ENCODE data around the gene MYO1C.

MYO1C gene

GRCh38 chr17:1492249-1493206, at the start of gene MYO1C:
Gene MYO1C (minus strand): TSS chr17:1492686. CDS start chr17:1492487, 199 bp downstream.
- POLR2A ChIA-PET = interaction anchor here (2.2 kb wide), 1 partner anchor 23 kb away, joined by 15 read pairs; the partner anchor contains the start of gene INPP5K
- no peak for DNase-seq (ENCODE audit: extremely low spot score)
- CTCF ChIA-PET = no interaction called here
- TF ChIP-seq, protein P1, sequence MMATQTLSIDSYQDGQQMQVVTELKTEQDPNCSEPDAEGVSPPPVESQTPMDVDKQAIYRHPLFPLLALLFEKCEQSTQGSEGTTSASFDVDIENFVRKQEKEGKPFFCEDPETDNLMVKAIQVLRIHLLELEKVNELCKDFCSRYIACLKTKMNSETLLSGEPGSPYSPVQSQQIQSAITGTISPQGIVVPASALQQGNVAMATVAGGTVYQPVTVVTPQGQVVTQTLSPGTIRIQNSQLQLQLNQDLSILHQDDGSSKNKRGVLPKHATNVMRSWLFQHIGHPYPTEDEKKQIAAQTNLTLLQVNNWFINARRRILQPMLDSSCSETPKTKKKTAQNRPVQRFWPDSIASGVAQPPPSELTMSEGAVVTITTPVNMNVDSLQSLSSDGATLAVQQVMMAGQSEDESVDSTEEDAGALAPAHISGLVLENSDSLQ (IDR thresholded peaks at IDR 0.05) = no peak
- TF ChIP-seq FOXK2 (IDR thresholded peaks at IDR 0.05) = no peak
- TF ChIP-seq NFRKB (IDR thresholded peaks at IDR 0.05) = no peak
- TF ChIP-seq SUZ12 (IDR thresholded peaks at IDR 0.05) = no peak
- TF ChIP-seq L3MBTL2 (conservative IDR thresholded peaks at IDR 0.05) = no peak
- no peak for TF ChIP-seq ELF4 (IDR thresholded peaks at IDR 0.05)
- no peak for TF ChIP-seq ARNT (IDR thresholded peaks at IDR 0.05)
- no peak for TF ChIP-seq TARDBP (IDR thresholded peaks at IDR 0.05)

GRCh38 chr17:1541367-1541904, 49.0 kb upstream of the MYO1C start:
- CTCF ChIA-PET = no interaction called here
- no peak for TF ChIP-seq ZNF384 (IDR thresholded peaks at IDR 0.05)
- TF ChIP-seq CTBP1 (IDR thresholded peaks at IDR 0.05; ENCODE audit: borderline replicate concordance) = no peak
- no peak for TF ChIP-seq BHLHE40 (IDR thresholded peaks at IDR 0.05; ENCODE audit: borderline replicate concordance)
- TF ChIP-seq NFRKB (IDR thresholded peaks at IDR 0.05) = no peak
- TF ChIP-seq SP1 (IDR thresholded peaks at IDR 0.05) = no peak
- TF ChIP-seq TARDBP (IDR thresholded peaks at IDR 0.05) = no peak
- TF ChIP-seq FOXM1 (IDR thresholded peaks at IDR 0.05; ENCODE audit: borderline replicate concordance) = no peak
- TF ChIP-seq SUZ12 (IDR thresholded peaks at IDR 0.05) = no peak
- no peak for TF ChIP-seq LEF1 (IDR thresholded peaks at IDR 0.05; ENCODE audit: borderline replicate concordance)
- TF ChIP-seq FOXK2 (IDR thresholded peaks at IDR 0.05) = no peak
- no peak for TF ChIP-seq ARNT (IDR thresholded peaks at IDR 0.05)
- no peak for TF ChIP-seq FOXA1 (IDR thresholded peaks at IDR 0.05)
- TF ChIP-seq HDGF (IDR thresholded peaks at IDR 0.05; ENCODE audit: borderline replicate concordance) = no peak
- TF ChIP-seq, protein P1 (IDR thresholded peaks at IDR 0.05) = no peak
- POLR2A ChIA-PET = no interaction called here
- no peak for DNase-seq (ENCODE audit: extremely low spot score)

DNA sequence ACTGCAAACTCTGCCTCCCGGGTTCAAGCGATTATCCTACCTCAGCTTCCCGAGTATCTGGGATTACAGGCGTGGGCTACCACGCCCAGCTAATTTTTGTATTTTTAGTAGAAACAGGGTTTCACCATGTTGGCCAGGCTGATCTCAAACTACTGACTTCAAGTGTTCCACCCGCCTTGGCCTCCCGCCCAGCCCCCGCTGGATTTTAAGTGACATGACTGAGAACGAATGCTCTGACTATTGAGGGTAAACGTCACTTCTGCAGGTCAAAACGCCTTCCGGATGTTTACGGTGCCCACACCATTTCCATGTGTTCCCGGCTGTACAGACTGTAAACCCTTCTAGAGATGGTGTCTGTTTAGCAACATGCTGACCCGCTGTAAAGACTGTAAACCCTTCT, 47.3 kb upstream of the MYO1C start:
- TF ChIP-seq NFRKB (IDR thresholded peaks at IDR 0.05) = no peak
- no peak for TF ChIP-seq ZNF384 (IDR thresholded peaks at IDR 0.05)
- no peak for TF ChIP-seq LEF1 (IDR thresholded peaks at IDR 0.05; ENCODE audit: borderline replicate concordance)
- no peak for DNase-seq (ENCODE audit: extremely low spot score)
- ChIA-PET CTCF (no interaction called here), POLR2A (no interaction called here)

GRCh38 chr17:1535737-1536136, 43.3 kb upstream of the MYO1C start:
- POLR2A ChIA-PET = no interaction called here
- CTCF ChIA-PET = no interaction called here
- no peak for DNase-seq (ENCODE audit: extremely low spot score)

DNA sequence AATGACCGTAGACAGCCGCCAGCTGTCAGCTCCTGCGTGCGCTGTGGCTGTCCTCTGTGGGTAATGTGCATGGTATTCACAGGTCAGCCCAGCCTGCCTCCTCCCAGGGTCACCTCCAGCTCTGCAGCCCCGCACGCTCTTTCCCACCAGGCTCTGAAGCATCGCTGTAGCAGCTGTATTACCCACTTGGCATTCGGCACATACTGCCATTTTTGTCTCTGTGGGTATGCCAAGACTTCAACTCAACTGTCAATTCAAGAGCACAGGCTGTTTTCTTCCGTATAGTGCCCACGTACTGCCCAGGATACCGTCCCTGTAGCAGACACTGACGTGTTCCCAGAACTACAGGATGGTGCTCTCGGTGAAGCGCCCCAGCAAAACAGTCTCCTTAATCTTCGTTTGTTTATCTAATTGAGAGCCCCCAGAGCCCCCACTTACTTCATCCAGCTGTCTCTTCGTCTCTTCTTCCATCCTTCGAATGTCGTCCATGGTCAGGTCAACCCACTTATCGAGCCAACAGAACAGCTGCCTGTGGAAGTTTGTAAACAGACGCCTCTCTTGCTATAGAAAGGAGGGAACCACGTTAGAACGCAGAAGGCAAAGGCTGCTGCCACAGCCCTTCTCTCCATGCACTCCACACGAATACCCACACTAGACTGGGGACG, 41.3 kb upstream of the MYO1C start:
- ChIA-PET POLR2A (interaction anchor here (0.7 to 1.1 kb wide), 3 partner anchors 14 to 94 kb away, joined by 3 read pairs; partner anchors contain the start of genes INPP5K and SLC43A2), CTCF (interaction anchor here (0.6 to 1.1 kb wide), 3 partner anchors 21 to 82 kb away, joined by 3 to 6 read pairs (median 5); no protein-coding TSS in a partner anchor)
- DNase-seq (ENCODE audit: extremely low spot score) = no peak
- TF ChIP-seq FOXK2 (IDR thresholded peaks at IDR 0.05) = no peak
- no peak for TF ChIP-seq SP1 (IDR thresholded peaks at IDR 0.05)
- TF ChIP-seq ZNF384 (IDR thresholded peaks at IDR 0.05) = no peak
- TF ChIP-seq TARDBP (IDR thresholded peaks at IDR 0.05) = no peak
- TF ChIP-seq BHLHE40 (IDR thresholded peaks at IDR 0.05; ENCODE audit: borderline replicate concordance) = no peak
- no peak for TF ChIP-seq LEF1 (IDR thresholded peaks at IDR 0.05; ENCODE audit: borderline replicate concordance)

More at GRCh38 chr17:1535737-1536136, 43.3 kb upstream of the MYO1C start:
- TF ChIP-seq ARNT (IDR thresholded peaks at IDR 0.05) (no peak), CTBP1 (IDR thresholded peaks at IDR 0.05; ENCODE audit: borderline replicate concordance) (no peak), LEF1 (IDR thresholded peaks at IDR 0.05; ENCODE audit: borderline replicate concordance) (no peak), BHLHE40 (IDR thresholded peaks at IDR 0.05; ENCODE audit: borderline replicate concordance) (no peak), FOXK2 (IDR thresholded peaks at IDR 0.05) (no peak)
- TF ChIP-seq, protein P1 (IDR thresholded peaks at IDR 0.05) = no peak

Measured in HEK293T (cell line).